CD8-positive, alpha-beta memory T cell (primary cell): ENCODE data around the gene TGFBR3L. TPM values are rescaled to one million over a fixed set of nuclear protein-coding genes. Genes with fewer than 3 reads are reported as not detected.
"Not testable (repeated sequence)": the region's sequence is repeated elsewhere in the genome, so short reads cannot be mapped to it uniquely, and the experiment has no call there.

ENCODE experiments used
- CTCF ChIA-PET: fragments of 350-600 bp; sonication (Branson Sonifier 250); formaldehyde crosslinking; loops from one replicate; lab custom pipeline; 2021; ENCODE audit warnings: antibody characterized with exemption; lab: Charles Lee
- POLR2A ChIA-PET: fragments of 350-600 bp; sonication (Branson Sonifier 250); formaldehyde crosslinking; loops from one replicate; lab custom pipeline; 2021; ENCODE audit warnings: antibody characterized with exemption; lab: Charles Lee
- DNase-seq, 5 donors: peaks; one replicate each; pipeline versions ENCODE4 v3.0.0 to v3.0.0-alpha.2; 2020 to 2022; ENCODE audit warnings: mixed read lengths in 1 of 5
- H3K27ac ChIP-seq: one replicate; pipeline ENCODE4 v1.7.0; 2013; ENCODE audit warnings: low read depth, mild to moderate bottlenecking, low read length, moderate library complexity
- H3K27me3 ChIP-seq: 2 replicates; pipeline ENCODE4 v1.7.0; 2013; ENCODE audit warnings: low read length, mild to moderate bottlenecking; ENCODE audit not compliant: insufficient read depth, poor library complexity, severe bottlenecking
- H3K36me3 ChIP-seq: 2 replicates; pipeline ENCODE4 v1.7.0; 2013; ENCODE audit warnings: mild to moderate bottlenecking, low read length, moderate library complexity; ENCODE audit not compliant: insufficient read depth
- H3K4me1 ChIP-seq: 2 replicates; pipeline ENCODE4 v1.7.0; 2013; ENCODE audit warnings: mild to moderate bottlenecking, low read length, moderate library complexity; ENCODE audit not compliant: insufficient read depth
- H3K4me3 ChIP-seq: 2 replicates; pipeline ENCODE4 v1.7.0; 2013; ENCODE audit warnings: mild to moderate bottlenecking, low read length
- H3K9me3 ChIP-seq: 2 replicates; pipeline ENCODE4 v1.7.0; 2013; ENCODE audit warnings: mild to moderate bottlenecking, low read length
- H3K27ac Mint-ChIP-seq, 8 donors: one replicate each; pipeline ENCODE4 v1.8.0; 2020 to 2021; ENCODE audit warnings: mixed read lengths in 8 of 8, mild to moderate bottlenecking in 6 of 8, inconsistent platforms in 3 of 8, moderate library complexity in 3 of 8
- H3K27me3 Mint-ChIP-seq, 2 donors: one replicate each; pipeline ENCODE4 v1.8.0; 2020 to 2021; ENCODE audit warnings: mixed read lengths in 2 of 2, mild to moderate bottlenecking in 1 of 2, moderate library complexity in 1 of 2
- H3K36me3 Mint-ChIP-seq, 3 donors: one replicate each; pipeline ENCODE4 v1.8.0; 2020 to 2021; ENCODE audit warnings: mixed read lengths in 3 of 3, inconsistent platforms in 1 of 3, mild to moderate bottlenecking in 1 of 3
- H3K4me1 Mint-ChIP-seq, 3 donors: one replicate each; pipeline ENCODE4 v1.8.0; 2020 to 2021; ENCODE audit warnings: mixed read lengths in 3 of 3, inconsistent platforms in 1 of 3, mild to moderate bottlenecking in 1 of 3
- H3K4me3 Mint-ChIP-seq, 7 donors: one replicate each; pipeline ENCODE4 v1.8.0; 2020 to 2021; ENCODE audit warnings: mixed read lengths in 7 of 7, mild to moderate bottlenecking in 6 of 7, moderate library complexity in 4 of 7, inconsistent platforms in 2 of 7
- H3K9me3 Mint-ChIP-seq, 5 donors: one replicate each; pipeline ENCODE4 v1.8.0; 2020 to 2022; ENCODE audit warnings: mixed read lengths in 5 of 5, mild to moderate bottlenecking in 3 of 5, moderate library complexity in 2 of 5, inconsistent platforms in 1 of 5
- polyA plus RNA-seq: library from polyadenylated mRNA; unstranded; fragments of 300-500 nt; fragmentation: Illumina TruSeq; gene quantifications from one replicate; pipeline ENCODE4 v1.2.3, GENCODE V29; 2021
- total RNA-seq, 2 experiments: library from RNA; stranded (reverse); gene quantifications; one replicate each; pipeline ENCODE4 v1.2.3, GENCODE V29; 2021

TGFBR3L gene
- total and polyA plus RNA-seq, 3 experiments from 2014 or later: 1.3 to 8.6 (median 7.7) TPM

DNA sequence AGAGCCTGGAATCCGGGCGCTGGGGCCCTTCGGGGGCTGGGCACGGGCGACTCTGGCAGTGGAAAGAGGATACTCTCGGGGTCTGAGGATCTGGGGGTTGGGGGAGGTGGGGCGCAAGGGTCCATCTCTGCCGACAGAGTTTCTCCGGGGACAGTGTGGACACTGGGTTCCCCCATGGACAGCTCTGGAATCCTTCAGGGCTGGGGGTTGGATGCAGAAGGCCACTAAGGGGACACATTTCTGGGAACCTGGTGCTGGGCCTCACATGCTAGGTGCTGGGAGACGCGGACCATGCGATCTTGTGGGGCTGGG is 2.3 kb downstream of the TGFBR3L start:
- H3K27ac Mint-ChIP-seq: peak overlapping the region in 6 of 8 donors; percentile 36 to 81 (median 70)
- H3K27ac ChIP-seq: no peak overlapping the region
- POLR2A ChIA-PET: interaction anchor here (1.5 to 3.0 kb wide), 2 partner anchors 13 to 89 kb away, joined by 5 to 11 read pairs; partner anchors contain the start of genes ELAVL1 and MAP2K7
- CTCF ChIA-PET: interaction anchor here (1.6 to 8.3 kb wide), 4 partner anchors 9 to 236 kb away, joined by 3 to 41 read pairs (median 22); partner anchors contain the start of genes TIMM44 and TRAPPC5
- peaks cover 3 to 14% (median 5%) of the 10 kb centered on the region in 3 donors for H3K36me3 Mint-ChIP-seq
- peaks cover 29% of the 10 kb centered on the region in 2 donors for H3K27me3 Mint-ChIP-seq
- peak overlapping the region; percentile 22 for H3K4me3 ChIP-seq
- H3K4me1 Mint-ChIP-seq: peaks cover 26 to 49% (median 27%) of the 10 kb centered on the region in 3 donors
- no peaks in the 10 kb centered on the region for H3K9me3 ChIP-seq
- H3K36me3 ChIP-seq: no peaks in the 10 kb centered on the region
- no peak for DNase-seq
- H3K9me3 Mint-ChIP-seq: no peaks in the 10 kb centered on the region
- peak overlapping the region; percentile 77 to 91 (median 81) for H3K4me3 Mint-ChIP-seq
- H3K27me3 ChIP-seq: peaks cover 18% of the 10 kb centered on the region
- peaks cover 35% of the 10 kb centered on the region for H3K4me1 ChIP-seq

DNA sequence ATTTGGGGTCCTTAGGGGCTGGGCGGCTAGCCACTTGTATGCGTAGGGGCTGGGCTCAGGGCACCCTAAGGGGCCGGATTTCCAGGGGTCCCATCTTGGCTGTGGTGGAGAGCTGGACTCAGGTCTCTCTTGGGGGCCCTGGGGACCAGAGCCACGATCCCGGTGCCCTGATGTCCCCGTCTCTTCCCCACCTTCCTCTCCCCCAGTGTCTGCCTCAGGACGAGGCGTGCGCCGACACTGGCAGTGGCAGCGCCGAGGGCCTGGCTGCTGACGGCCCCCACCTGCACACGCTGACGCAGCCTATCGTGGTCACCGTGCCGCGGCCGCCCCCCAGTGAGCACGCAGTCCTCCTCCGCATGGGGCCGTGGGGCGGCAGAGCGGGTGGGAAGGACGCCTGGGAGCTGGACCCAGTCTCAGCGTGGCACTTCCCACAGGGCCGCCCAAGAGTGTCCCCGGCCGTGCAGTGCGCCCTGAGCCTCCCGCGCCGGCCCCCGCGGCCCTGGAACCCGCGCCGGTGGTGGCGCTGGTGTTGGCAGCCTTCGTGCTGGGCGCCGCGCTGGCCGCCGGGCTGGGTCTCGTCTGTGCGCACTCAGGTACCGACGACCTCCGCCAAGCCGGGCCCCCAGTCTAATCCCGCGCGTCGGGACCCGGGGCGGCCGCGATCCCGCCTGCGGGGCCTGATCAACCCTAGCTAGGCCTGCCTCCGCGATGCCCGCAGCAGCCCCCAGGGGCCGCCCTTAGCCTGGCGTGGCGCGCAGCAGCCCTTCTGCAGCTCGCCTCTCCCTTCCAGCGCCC is 2.8 kb downstream of the TGFBR3L start:
- Mint-ChIP-seq H3K4me3 (peak overlapping the region; percentile 77 to 91 (median 81)), H3K4me1 (peaks cover 26 to 54% (median 28%) of the 10 kb centered on the region in 3 donors), H3K9me3 (no peaks in the 10 kb centered on the region), H3K27me3 (peaks cover 29% of the 10 kb centered on the region in 2 donors), H3K27ac (peak overlapping the region in 7 of 8 donors; percentile 36 to 94 (median 73)), H3K36me3 (peaks cover 3 to 16% (median 3%) of the 10 kb centered on the region in 3 donors)
- Histone ChIP-seq H3K9me3 (no peaks in the 10 kb centered on the region), H3K27me3 (peaks cover 18% of the 10 kb centered on the region), H3K4me3 (peak overlapping the region; percentile 22), H3K4me1 (peaks cover 37% of the 10 kb centered on the region), H3K36me3 (no peaks in the 10 kb centered on the region), H3K27ac (no peak overlapping the region)
- DNase-seq: peak; percentile 43 to 72 (median 48)
- CTCF ChIA-PET: interaction anchor here (1.0 to 8.3 kb wide), 7 partner anchors 9 to 237 kb away, joined by 3 to 41 read pairs (median 4); partner anchors contain the start of genes MAP2K7, TIMM44 and TRAPPC5
- POLR2A ChIA-PET: interaction anchor here (0.6 to 3.0 kb wide), 5 partner anchors 8 to 88 kb away, joined by 3 to 11 read pairs (median 4); partner anchors contain the start of genes ELAVL1 and MAP2K7

DNA sequence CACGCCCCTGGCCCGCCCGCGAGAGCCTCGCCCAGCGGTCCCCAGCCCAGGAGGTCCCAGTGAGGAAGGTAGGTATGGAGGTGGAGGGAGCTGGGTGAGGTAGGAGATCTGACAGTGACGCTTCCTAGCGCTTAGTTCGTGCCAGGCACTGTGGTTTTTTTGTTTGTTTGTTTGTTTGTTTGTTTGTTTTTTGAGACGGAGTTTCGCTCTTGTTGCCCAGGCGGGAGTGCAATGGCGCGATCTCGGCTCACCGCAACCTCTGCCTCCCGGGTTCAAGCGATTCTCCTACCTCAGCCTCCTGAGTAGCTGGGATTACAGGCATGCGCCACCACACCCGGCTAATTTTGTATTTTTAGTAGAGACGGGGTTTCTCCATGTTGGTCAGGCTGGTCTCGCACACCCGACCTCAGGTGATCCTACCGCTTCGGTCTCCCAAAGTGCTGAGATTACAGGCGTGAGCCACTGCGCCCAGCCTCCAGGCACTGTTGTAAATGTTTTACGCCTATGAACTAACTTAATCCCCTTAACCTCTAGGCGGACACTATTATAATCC is 3.5 kb downstream of the TGFBR3L start:
- Mint-ChIP-seq H3K4me3 (peak overlapping the region; percentile 44 to 85 (median 71)), H3K36me3 (peaks cover 0 to 15% (median 0%) of the 10 kb centered on the region in 3 donors), H3K4me1 (peaks cover 26 to 55% (median 30%) of the 10 kb centered on the region in 3 donors), H3K27me3 (peaks cover 29% of the 10 kb centered on the region in 2 donors), H3K27ac (peak overlapping the region in 7 of 8 donors; percentile 17 to 94 (median 54))
- not testable (repeated sequence) for H3K9me3 ChIP-seq, H3K27ac ChIP-seq, H3K9me3 Mint-ChIP-seq, DNase-seq, H3K4me3 ChIP-seq, H3K36me3 ChIP-seq
- POLR2A ChIA-PET: interaction anchor here (0.6 to 3.0 kb wide), 5 partner anchors 9 to 87 kb away, joined by 3 to 11 read pairs (median 4); partner anchors contain the start of genes ELAVL1 and MAP2K7
- Histone ChIP-seq H3K27me3 (peaks cover 18% of the 10 kb centered on the region), H3K4me1 (peaks cover 37% of the 10 kb centered on the region)
- CTCF ChIA-PET: interaction anchor here (0.6 to 8.3 kb wide), 7 partner anchors 10 to 419 kb away, joined by 3 to 41 read pairs (median 4); partner anchors contain the start of genes MAP2K7 and TIMM44

DNA sequence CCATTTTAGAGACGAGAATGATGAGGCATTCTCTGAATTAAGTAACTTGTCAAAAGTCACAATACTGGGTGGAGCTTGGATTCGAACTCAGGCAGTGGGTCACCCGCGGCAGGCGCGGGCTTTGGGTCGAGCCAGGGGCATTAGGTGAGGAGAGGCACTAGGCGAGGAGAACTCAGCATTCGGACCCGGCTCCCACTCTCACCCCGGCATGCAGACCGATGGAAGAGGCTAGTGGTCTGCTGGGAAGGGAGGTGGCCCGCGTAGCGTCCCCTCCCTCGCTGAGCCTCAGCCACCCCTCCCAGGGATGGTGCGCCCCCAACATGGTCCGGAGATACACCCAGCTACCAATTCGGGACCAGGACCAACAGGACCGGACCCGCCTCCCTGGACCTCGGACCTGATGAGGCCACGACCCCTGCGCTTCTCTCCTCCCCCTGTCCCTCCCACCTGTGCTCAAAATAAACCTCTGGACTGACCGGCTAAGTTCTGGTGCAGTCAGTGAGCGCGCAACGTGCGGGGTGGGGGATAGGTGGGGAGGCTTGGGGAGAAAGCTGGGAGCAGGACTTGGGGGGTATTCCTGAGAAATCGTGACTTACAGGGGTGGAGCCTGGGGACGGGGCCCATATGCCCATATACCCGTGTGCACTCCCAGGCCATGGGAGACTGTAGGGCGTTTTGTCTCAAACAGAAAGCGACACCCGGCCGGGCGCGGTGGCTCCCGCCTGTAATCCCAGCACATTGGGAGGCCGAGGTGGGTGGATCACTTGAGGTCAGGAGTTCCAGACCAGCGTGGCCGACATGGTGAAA is 4.2 kb downstream of the TGFBR3L start:
- H3K27ac Mint-ChIP-seq: peak overlapping the region in 3 of 8 donors; percentile 17 to 94 (median 75)
- Histone ChIP-seq H3K27ac (peak overlapping the region; percentile 20), H3K4me3 (no peak overlapping the region), H3K27me3 (peaks cover 18% of the 10 kb centered on the region), H3K9me3 (no peaks in the 10 kb centered on the region), H3K4me1 (peaks cover 37% of the 10 kb centered on the region), H3K36me3 (no peaks in the 10 kb centered on the region)
- H3K9me3 Mint-ChIP-seq: no peaks in the 10 kb centered on the region
- peak overlapping the region in 6 of 7 donors; percentile 19 to 86 (median 80) for H3K4me3 Mint-ChIP-seq
- peaks cover 29% of the 10 kb centered on the region in 2 donors for H3K27me3 Mint-ChIP-seq
- H3K4me1 Mint-ChIP-seq: peaks cover 26 to 58% (median 30%) of the 10 kb centered on the region in 3 donors
- peaks cover 0 to 13% (median 0%) of the 10 kb centered on the region in 3 donors for H3K36me3 Mint-ChIP-seq
- CTCF ChIA-PET: interaction anchor here (0.6 to 8.3 kb wide), 7 partner anchors 11 to 418 kb away, joined by 3 to 41 read pairs (median 4); partner anchors contain the start of genes MAP2K7 and TIMM44
- no peak for DNase-seq
- POLR2A ChIA-PET: interaction anchor here (0.6 to 3.0 kb wide), 8 partner anchors 10 to 574 kb away, joined by 3 to 42 read pairs (median 6); partner anchors contain the start of genes ELAVL1, MAP2K7 and TIMM44

DNA sequence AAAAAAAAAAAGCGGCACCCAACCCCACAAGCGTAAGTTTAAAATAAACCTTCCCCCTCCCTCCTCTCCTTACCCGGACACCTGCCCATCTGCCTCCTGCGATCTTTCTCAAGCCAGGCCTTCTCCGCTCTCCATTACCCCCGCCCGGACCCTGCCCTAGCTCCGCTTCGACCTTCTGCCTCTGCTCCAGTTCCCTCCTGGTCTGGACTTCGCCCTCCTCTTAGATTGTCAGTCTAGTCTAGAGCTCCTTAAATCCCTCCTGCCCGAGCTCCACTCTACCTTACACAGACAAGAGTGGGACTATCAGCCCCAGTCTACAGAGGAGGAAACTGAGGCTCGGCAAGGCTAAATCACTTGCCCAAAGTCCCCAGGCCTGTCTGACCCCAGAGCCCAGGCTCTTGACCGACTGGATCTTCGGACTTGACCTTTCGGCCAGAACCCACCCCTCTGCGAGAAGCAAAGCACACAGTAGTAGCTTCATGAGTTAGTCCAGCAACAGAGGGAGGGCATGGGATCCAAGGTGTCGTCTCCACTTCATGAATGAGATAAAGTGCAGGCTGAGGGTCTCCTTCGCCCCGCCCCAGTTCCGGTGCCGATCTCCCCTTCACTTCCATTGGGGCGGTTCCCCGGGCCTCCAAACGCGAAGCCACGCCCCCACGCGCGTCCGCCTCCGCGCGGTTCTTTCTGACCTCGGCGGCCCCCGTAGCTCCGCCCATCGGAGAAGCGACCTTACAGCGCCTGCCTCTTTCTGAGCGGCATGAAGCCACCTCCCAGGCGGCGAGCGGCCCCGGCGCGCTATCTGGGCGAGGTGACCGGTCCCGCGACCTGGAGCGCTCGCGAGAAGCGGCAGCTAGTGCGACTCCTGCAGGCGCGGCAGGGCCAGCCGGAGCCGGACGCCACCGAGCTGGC is 5.2 kb downstream of the TGFBR3L start, which contains the start of gene SNAPC2:
Gene SNAPC2, plus strand, starts transcription at position 729 of the 909 bp plus-strand sequence. Its CDS starts 29 bp downstream, at position 758.
- H3K36me3 Mint-ChIP-seq: peaks cover 0 to 13% (median 0%) of the 10 kb centered on the region in 3 donors
- CTCF ChIA-PET: interaction anchor here (1.1 to 8.3 kb wide), 11 partner anchors 8 to 1148 kb away, joined by 3 to 41 read pairs (median 3); partner anchors contain the start of genes MAP2K7 and TIMM44
- H3K9me3 ChIP-seq: no peaks in the 10 kb centered on the region
- H3K27ac Mint-ChIP-seq: peak within 1 kb of the TSS; percentile 85 to 97 (median 92)
- POLR2A ChIA-PET: interaction anchor here (0.6 to 3.0 kb wide), 10 partner anchors 8 to 575 kb away, joined by 3 to 42 read pairs (median 5); partner anchors contain the start of genes MAP2K7 and TIMM44
- H3K27me3 Mint-ChIP-seq: peaks cover 25 to 29% of the 10 kb centered on the region in 2 donors
- DNase-seq: peak; percentile 93 to 98 (median 97)
- peaks cover 18% of the 10 kb centered on the region for H3K27me3 ChIP-seq
- no peaks in the 10 kb centered on the region for H3K36me3 ChIP-seq
- H3K4me3 Mint-ChIP-seq: peak within 1 kb of the TSS; percentile 84 to 95 (median 86)
- H3K9me3 Mint-ChIP-seq: no peaks in the 10 kb centered on the region
- H3K27ac ChIP-seq: peak within 1 kb of the TSS; percentile 68
- peak within 1 kb of the TSS; percentile 81 for H3K4me3 ChIP-seq
- peaks cover 26 to 63% (median 32%) of the 10 kb centered on the region in 3 donors for H3K4me1 Mint-ChIP-seq
- H3K4me1 ChIP-seq: peaks cover 39% of the 10 kb centered on the region

DNA sequence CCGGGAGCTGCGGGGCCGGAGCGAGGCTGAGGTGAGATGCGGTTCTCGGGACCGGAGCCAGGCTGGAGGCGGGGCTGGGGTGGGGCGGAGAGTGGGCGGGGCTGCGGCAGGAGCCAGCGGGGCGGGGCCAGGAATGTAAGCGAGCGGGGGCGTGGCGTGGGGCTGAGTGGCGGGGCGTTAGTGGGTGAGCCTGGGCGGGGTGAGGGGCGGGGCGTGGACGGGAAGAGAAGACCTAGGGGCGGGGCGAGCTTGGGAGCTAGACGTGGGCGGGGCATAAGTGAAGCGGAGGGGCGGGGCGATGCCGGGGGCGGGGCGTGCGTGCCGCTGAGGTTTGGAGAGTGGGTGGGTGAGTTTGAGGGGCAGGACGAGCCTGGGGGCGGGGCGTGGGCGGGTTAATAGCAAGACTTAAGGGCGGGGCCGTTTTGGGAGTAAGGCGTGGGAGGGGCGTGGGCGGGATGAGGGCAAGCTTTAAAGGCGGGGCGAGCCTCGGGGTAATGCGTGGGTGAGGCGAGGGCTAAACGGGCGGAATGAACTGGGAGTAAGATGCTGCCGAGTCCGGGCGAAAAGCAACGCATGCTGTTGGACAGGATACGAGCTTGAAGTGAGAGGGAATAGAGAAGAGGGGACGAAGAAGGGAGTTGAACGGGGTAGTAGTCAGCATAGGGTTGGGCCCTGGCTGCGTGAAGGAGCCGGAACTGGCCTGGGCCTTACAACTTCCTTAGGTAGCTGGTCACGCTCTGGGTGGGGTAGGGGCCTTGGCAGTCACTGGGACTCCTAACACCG is 6.1 kb downstream of the TGFBR3L start:
- peak; percentile 95 to 100 (median 99) for DNase-seq
- no peaks in the 10 kb centered on the region for H3K9me3 Mint-ChIP-seq
- peaks cover 0 to 13% (median 0%) of the 10 kb centered on the region in 3 donors for H3K36me3 Mint-ChIP-seq
- peaks cover 14% of the 10 kb centered on the region for H3K27me3 ChIP-seq
- no peaks in the 10 kb centered on the region for H3K36me3 ChIP-seq
- ChIA-PET POLR2A (interaction anchor here (0.7 to 3.0 kb wide), 9 partner anchors 8 to 291 kb away, joined by 3 to 42 read pairs (median 5); partner anchors contain the start of genes MAP2K7, PET100 and TIMM44), CTCF (interaction anchor here (1.1 to 8.3 kb wide), 11 partner anchors 9 to 1149 kb away, joined by 3 to 41 read pairs (median 3); partner anchors contain the start of genes MAP2K7 and TIMM44)
- peak overlapping the region; percentile 81 for H3K4me3 ChIP-seq
- H3K9me3 ChIP-seq: no peaks in the 10 kb centered on the region
- H3K4me1 Mint-ChIP-seq: peaks cover 26 to 61% (median 30%) of the 10 kb centered on the region in 3 donors
- H3K27ac Mint-ChIP-seq: peak overlapping the region; percentile 85 to 97 (median 92)
- peak overlapping the region; percentile 68 for H3K27ac ChIP-seq
- peaks cover 20 to 24% of the 10 kb centered on the region in 2 donors for H3K27me3 Mint-ChIP-seq
- H3K4me1 ChIP-seq: peaks cover 40% of the 10 kb centered on the region
- peak overlapping the region; percentile 84 to 95 (median 86) for H3K4me3 Mint-ChIP-seq
